ENCODE data around the gene TMEM135.

The TMEM135 gene

DNA sequence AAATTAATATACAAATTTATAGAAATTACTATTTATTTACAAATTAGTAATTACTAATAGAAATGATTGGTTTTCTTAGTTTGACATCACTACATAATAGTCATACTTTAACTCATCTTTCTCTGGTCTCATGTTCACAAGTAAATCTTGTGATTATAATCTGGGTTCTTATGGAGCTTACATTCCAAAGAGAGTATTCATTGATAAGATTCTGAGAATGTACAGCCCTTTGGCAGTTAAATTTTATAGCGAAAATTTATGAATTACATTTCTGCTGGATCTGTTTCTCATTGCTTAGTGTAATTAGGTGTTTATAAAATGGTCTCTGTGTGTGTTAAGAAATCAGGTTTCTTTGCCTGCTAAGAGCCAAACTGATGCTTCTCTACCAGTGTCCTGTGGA is 175.2 kb downstream of the TMEM135 start:
- TF ChIP-seq, protein P1, sequence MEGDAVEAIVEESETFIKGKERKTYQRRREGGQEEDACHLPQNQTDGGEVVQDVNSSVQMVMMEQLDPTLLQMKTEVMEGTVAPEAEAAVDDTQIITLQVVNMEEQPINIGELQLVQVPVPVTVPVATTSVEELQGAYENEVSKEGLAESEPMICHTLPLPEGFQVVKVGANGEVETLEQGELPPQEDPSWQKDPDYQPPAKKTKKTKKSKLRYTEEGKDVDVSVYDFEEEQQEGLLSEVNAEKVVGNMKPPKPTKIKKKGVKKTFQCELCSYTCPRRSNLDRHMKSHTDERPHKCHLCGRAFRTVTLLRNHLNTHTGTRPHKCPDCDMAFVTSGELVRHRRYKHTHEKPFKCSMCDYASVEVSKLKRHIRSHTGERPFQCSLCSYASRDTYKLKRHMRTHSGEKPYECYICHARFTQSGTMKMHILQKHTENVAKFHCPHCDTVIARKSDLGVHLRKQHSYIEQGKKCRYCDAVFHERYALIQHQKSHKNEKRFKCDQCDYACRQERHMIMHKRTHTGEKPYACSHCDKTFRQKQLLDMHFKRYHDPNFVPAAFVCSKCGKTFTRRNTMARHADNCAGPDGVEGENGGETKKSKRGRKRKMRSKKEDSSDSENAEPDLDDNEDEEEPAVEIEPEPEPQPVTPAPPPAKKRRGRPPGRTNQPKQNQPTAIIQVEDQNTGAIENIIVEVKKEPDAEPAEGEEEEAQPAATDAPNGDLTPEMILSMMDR (IDR thresholded peaks at IDR 0.05; ENCODE audit: insufficient read depth, low read length, poor library complexity, severe bottlenecking) = no peak
- TF ChIP-seq EZH2phosphoT487 (conservative IDR thresholded peaks at IDR 0.05; ENCODE audit: low read length) = no peak
- no peaks in the 10 kb centered on the region for H4K20me1 ChIP-seq (ENCODE audit: low read depth, low read length)

DNA sequence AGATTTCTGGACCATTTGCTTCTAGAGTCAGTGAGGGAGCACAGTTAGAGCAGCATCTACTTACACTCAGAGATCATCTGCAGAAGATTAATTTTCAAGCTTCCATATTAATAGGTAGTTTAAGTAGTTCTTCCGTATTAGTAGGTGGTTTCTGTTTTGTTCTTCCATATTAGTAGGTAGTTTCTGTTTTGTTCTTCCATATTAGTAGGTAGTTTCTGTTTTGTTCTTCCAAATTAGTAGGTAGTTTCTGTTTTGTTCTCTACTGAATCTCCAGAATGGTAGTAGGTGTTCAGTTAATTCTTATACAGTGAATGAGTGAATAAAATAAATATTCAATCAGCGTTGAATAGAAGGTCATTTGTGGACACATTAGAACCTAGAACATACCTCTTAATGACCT is 175.7 kb downstream of the TMEM135 start:
- no peaks in the 10 kb centered on the region for H3K79me2 ChIP-seq (ENCODE audit: insufficient read depth, low read length)
- no peak overlapping the region for H3K27ac ChIP-seq (ENCODE audit: low read depth, low read length)
- no peak overlapping the region for H3K4me3 ChIP-seq (ENCODE audit: insufficient read depth, low read length, poor library complexity, severe bottlenecking)
- no peaks in the 10 kb centered on the region for H3K36me3 ChIP-seq (ENCODE audit: low read length)
- no peaks in the 10 kb centered on the region for H3K9me2 ChIP-seq (replicated peaks; ENCODE audit: insufficient read depth, low read length)
- H3K4me2 ChIP-seq (ENCODE audit: low read depth, low read length, poor library complexity, severe bottlenecking) = no peak overlapping the region
- H3K9ac ChIP-seq (ENCODE audit: low read length) = no peak overlapping the region
- no peaks in the 10 kb centered on the region for H4K20me1 ChIP-seq (ENCODE audit: low read depth, low read length)
- H2AFZ ChIP-seq (ENCODE audit: low read depth, low read length, severe bottlenecking) = no peak overlapping the region
- H3K9me3 ChIP-seq (ENCODE audit: insufficient read depth, low read length) = no peaks in the 10 kb centered on the region
- H3F3A ChIP-seq (ENCODE audit: insufficient read depth) = no peaks in the 10 kb centered on the region
- H3K27me3 ChIP-seq (ENCODE audit: low read length) = no peaks in the 10 kb centered on the region
- TF ChIP-seq, protein P1 (IDR thresholded peaks at IDR 0.05; ENCODE audit: insufficient read depth, low read length, poor library complexity, severe bottlenecking) = no peak

More for the DNA sequence above, 175.2 kb downstream of the TMEM135 start:
- H3K79me2 ChIP-seq (ENCODE audit: insufficient read depth, low read length) = no peaks in the 10 kb centered on the region
- no peaks in the 10 kb centered on the region for H3K36me3 ChIP-seq (ENCODE audit: low read length)
- H3F3A ChIP-seq (ENCODE audit: insufficient read depth) = no peaks in the 10 kb centered on the region
- no peak overlapping the region for H3K4me2 ChIP-seq (ENCODE audit: low read depth, low read length, poor library complexity, severe bottlenecking)
- no peaks in the 10 kb centered on the region for H3K9me2 ChIP-seq (replicated peaks; ENCODE audit: insufficient read depth, low read length)
- no peak overlapping the region for H3K9ac ChIP-seq (ENCODE audit: low read length)
- no peak overlapping the region for H2AFZ ChIP-seq (ENCODE audit: low read depth, low read length, severe bottlenecking)
- no peak overlapping the region for H3K27ac ChIP-seq (ENCODE audit: low read depth, low read length)
- H3K27me3 ChIP-seq (ENCODE audit: low read length) = no peaks in the 10 kb centered on the region
- H3K9me3 ChIP-seq (ENCODE audit: insufficient read depth, low read length) = no peaks in the 10 kb centered on the region
- no peak overlapping the region for H3K4me3 ChIP-seq (ENCODE audit: insufficient read depth, low read length, poor library complexity, severe bottlenecking)

DNA sequence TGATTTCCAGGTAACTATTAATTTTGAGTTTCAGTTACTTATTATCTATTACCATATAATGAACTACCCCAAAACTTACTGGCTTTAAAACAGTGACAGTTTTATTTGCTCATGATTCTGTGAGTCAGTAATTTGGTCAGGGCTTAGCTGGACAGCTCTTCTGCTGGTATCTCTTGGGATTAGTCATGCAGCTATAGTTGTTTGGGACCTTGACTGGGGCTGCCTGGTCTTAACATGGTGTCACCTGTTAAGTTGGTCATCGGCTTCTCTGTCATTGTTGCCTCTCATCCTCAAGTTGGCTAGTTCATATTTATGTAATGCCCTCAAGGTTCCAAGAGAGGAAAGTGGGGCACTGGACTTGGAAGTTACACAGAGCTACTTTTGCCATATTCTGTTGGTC is 177.5 kb downstream of the TMEM135 start:
- TF ChIP-seq, protein P1 (IDR thresholded peaks at IDR 0.05; ENCODE audit: insufficient read depth, low read length, poor library complexity, severe bottlenecking) = no peak
- TF ChIP-seq EZH2phosphoT487 (conservative IDR thresholded peaks at IDR 0.05; ENCODE audit: low read length) = no peak
- no peak overlapping the region for H3K4me2 ChIP-seq (ENCODE audit: low read depth, low read length, poor library complexity, severe bottlenecking)
- no peak overlapping the region for H3K27ac ChIP-seq (ENCODE audit: low read depth, low read length)
- no peaks in the 10 kb centered on the region for H4K20me1 ChIP-seq (ENCODE audit: low read depth, low read length)
- H3K9ac ChIP-seq (ENCODE audit: low read length) = no peak overlapping the region
- no peaks in the 10 kb centered on the region for H3F3A ChIP-seq (ENCODE audit: insufficient read depth)
- H3K27me3 ChIP-seq (ENCODE audit: low read length) = no peaks in the 10 kb centered on the region
- no peak overlapping the region for H2AFZ ChIP-seq (ENCODE audit: low read depth, low read length, severe bottlenecking)
- H3K9me3 ChIP-seq (ENCODE audit: insufficient read depth, low read length) = no peaks in the 10 kb centered on the region
- no peaks in the 10 kb centered on the region for H3K9me2 ChIP-seq (replicated peaks; ENCODE audit: insufficient read depth, low read length)
- H3K79me2 ChIP-seq (ENCODE audit: insufficient read depth, low read length) = no peaks in the 10 kb centered on the region
- H3K36me3 ChIP-seq (ENCODE audit: low read length) = no peaks in the 10 kb centered on the region
- no peak overlapping the region for H3K4me3 ChIP-seq (ENCODE audit: insufficient read depth, low read length, poor library complexity, severe bottlenecking)

DNA sequence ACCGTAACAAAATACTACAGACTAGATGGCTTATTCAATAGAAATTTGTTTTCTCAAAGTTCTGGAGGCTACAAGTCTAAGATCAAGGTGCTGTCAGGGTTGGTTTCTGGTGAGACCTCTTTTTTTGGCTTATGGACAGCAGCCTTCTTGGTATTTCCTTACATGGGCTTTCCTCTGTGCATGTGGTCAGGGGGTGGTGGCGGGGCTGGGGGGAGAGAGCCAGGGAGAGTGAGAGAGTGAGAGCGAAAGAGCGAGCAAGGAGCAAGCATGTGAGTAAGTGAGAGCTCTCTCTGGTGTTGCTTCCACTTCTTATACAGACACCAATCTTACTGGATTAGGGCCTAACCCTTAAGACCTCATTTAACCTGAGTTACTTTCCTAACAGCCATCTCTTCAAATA is 181.5 kb downstream of the TMEM135 start:
- Histone ChIP-seq H3K36me3 (ENCODE audit: low read length) (no peaks in the 10 kb centered on the region), H3K9ac (ENCODE audit: low read length) (no peak overlapping the region), H2AFZ (ENCODE audit: low read depth, low read length, severe bottlenecking) (no peak overlapping the region), H3K27me3 (ENCODE audit: low read length) (no peaks in the 10 kb centered on the region), H3K27ac (ENCODE audit: low read depth, low read length) (no peak overlapping the region), H3F3A (ENCODE audit: insufficient read depth) (no peaks in the 10 kb centered on the region), H3K9me2 (replicated peaks; ENCODE audit: insufficient read depth, low read length) (no peaks in the 10 kb centered on the region), H3K4me3 (ENCODE audit: insufficient read depth, low read length, poor library complexity, severe bottlenecking) (no peak overlapping the region), H3K79me2 (ENCODE audit: insufficient read depth, low read length) (no peaks in the 10 kb centered on the region), H4K20me1 (ENCODE audit: low read depth, low read length) (no peaks in the 10 kb centered on the region), H3K9me3 (ENCODE audit: insufficient read depth, low read length) (no peaks in the 10 kb centered on the region), H3K4me2 (ENCODE audit: low read depth, low read length, poor library complexity, severe bottlenecking) (no peak overlapping the region)
- TF ChIP-seq EZH2phosphoT487 (conservative IDR thresholded peaks at IDR 0.05; ENCODE audit: low read length) = no peak
- TF ChIP-seq, protein P1 (IDR thresholded peaks at IDR 0.05; ENCODE audit: insufficient read depth, low read length, poor library complexity, severe bottlenecking) = no peak
